C4-2B (cell line): Measurements from ENCODE around the gene PHLPP1.

Experiments
- CTCF ChIP-seq: fragments of 450-650 bp; conservative IDR thresholded peaks from 2 replicates; pipeline ENCODE4 v1.5.1; 2017; ENCODE audit warnings: mild to moderate bottlenecking
- ZFX ChIP-seq: fragments of 450-650 bp; IDR thresholded peaks from 2 replicates; pipeline ENCODE4 v1.6.1; 2017

- TF ChIP-seq CTCF = no peak
- no peak for TF ChIP-seq ZFX
Observed at GRCh38 chr18:62683935-62684334, 31.4 kb upstream of the PHLPP1 start.
